ENCODE measurements around the gene OR4K13. TPM values are rescaled to one million over a fixed set of nuclear protein-coding genes. Genes with fewer than 3 reads are reported as not detected.

The OR4K13 gene
- total and polyA plus RNA-seq, 2 donors (not counting 3 experiments of a cell fraction or from before 2014, with no cell fraction given) = not detected

DNA sequence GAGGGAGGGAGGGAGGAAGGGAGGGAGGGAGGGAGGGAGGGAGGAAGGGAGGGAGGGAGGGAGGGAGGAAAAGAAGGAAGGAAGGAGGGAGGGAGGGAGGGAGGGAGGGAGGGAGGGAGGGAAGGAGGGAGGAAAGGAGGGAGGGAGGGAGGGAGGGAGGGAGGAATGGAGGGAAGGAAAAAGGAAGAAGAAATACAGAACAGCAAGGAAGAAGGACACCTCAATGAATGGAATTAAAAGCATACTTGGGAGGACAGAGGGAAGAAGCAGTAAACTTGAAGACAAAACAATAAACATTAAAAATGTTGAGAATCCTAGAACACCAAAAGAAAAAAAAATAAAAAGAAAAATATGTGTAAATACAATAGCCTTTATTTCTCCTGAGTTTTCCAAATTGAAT is 27.7 kb downstream of the OR4K13 start:
- Histone ChIP-seq H3K4me3 (replicated peaks in 1 of 3; ENCODE audit: insufficient read depth in 1 of 3, low read depth in 1 of 3, low read length in 3 of 3) (no peak overlapping the region), H3K4me1 (ENCODE audit: control insufficient read depth, extremely low read depth, insufficient read depth, low read length) (no peaks in the 10 kb centered on the region), H3K9me1 (replicated peaks; ENCODE audit: control insufficient read depth, extremely low read depth, insufficient read depth, low read length) (no peaks in the 10 kb centered on the region), H4K20me1 (replicated peaks; ENCODE audit: control insufficient read depth, extremely low read depth, insufficient read depth, low read length) (no peaks in the 10 kb centered on the region), H2AFZ (ENCODE audit: low read depth, low read length) (no peak overlapping the region), H3K79me2 (ENCODE audit: control insufficient read depth, insufficient read depth, low read length) (no peaks in the 10 kb centered on the region), H3K4me2 (ENCODE audit: insufficient read depth, low read length) (no peak overlapping the region), H3K9me3 (replicated peaks; ENCODE audit: control insufficient read depth, insufficient read depth, low read length) (peaks cover 1% of the 10 kb centered on the region), H3K27ac (ENCODE audit: insufficient read depth, low read depth, low read length) (no peak overlapping the region), H3K9ac (replicated peaks; ENCODE audit: extremely low read depth, insufficient read depth, low read length) (no peak overlapping the region), H3K27me3 (ENCODE audit: control insufficient read depth in 2 of 2, insufficient read depth in 2 of 2, low read length in 2 of 2) (no peaks in the 10 kb centered on the region), H3K36me3 (ENCODE audit: control insufficient read depth in 2 of 2, extremely low read depth in 1 of 2, insufficient read depth in 2 of 2, low read length in 2 of 2) (no peaks in the 10 kb centered on the region)
- FAIRE-seq = no peak
- dilution Hi-C loops (cut with MboI; ENCODE audit: extremely low pct_ligation_motif_present, low sequenced_read_pairs) = no loop called here
- intact Hi-C loops (cut with micrococcal nuclease) = no loop called here
- POLR2A ChIA-PET = no interaction called here
- CTCF ChIA-PET = no interaction called here
- no TSS peak for BruUV-seq (replicated peaks)
- no peak for DNase-seq (ENCODE audit: low read depth, low spot score)
- no peak for TF ChIP-seq POLR2AphosphoS5 (IDR thresholded peaks at IDR 0.05; ENCODE audit: insufficient read depth, low read depth, low read length)
- no peak for TF ChIP-seq EZH2 (IDR thresholded peaks at IDR 0.05; ENCODE audit: borderline replicate concordance, low read depth, low read length, severe bottlenecking)
- no peak for TF ChIP-seq MYC (IDR thresholded peaks at IDR 0.05; ENCODE audit: low read depth, low read length)
- no peak for TF ChIP-seq FOS (IDR thresholded peaks at IDR 0.05; ENCODE audit: borderline replicate concordance, insufficient read depth, low read length)
- TF ChIP-seq JUN (IDR thresholded peaks at IDR 0.05; ENCODE audit: borderline replicate concordance, insufficient read depth, insufficient read length, low read depth) = no peak

DNA sequence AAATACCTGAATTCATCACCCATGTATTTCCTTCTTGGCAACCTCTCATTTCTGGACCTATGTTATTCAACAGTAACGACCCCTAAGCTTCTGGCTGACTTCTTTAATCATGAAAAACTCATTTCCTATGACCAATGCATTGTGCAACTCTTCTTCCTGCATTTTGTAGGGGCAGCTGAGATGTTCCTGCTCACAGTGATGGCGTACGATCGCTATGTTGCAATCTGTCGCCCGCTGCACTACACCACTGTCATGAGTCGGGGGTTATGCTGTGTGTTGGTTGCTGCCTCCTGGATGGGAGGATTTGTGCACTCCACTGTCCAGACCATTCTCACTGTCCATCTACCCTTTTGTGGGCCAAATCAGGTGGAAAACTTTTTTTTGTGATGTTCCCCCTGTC is 33.5 kb downstream of the OR4K13 start:
- H2AFZ ChIP-seq (ENCODE audit: low read depth, low read length) = no peak overlapping the region
- FAIRE-seq (no peak), DNase-seq (ENCODE audit: low read depth, low spot score) (no peak)
- H3K27ac ChIP-seq (ENCODE audit: insufficient read depth, low read depth, low read length) = no peak overlapping the region
- no peak overlapping the region for H3K4me3 ChIP-seq (replicated peaks in 1 of 3; ENCODE audit: insufficient read depth in 1 of 3, low read depth in 1 of 3, low read length in 3 of 3)
- H3K9me3 ChIP-seq (replicated peaks; ENCODE audit: control insufficient read depth, insufficient read depth, low read length) = peaks cover 5% of the 10 kb centered on the region
- ChIA-PET POLR2A (no interaction called here), CTCF (no interaction called here)
- intact Hi-C loops (cut with micrococcal nuclease) (no loop called here), dilution Hi-C loops (cut with MboI; ENCODE audit: extremely low pct_ligation_motif_present, low sequenced_read_pairs) (no loop called here)
- no peak overlapping the region for H3K9ac ChIP-seq (replicated peaks; ENCODE audit: extremely low read depth, insufficient read depth, low read length)
- H3K27me3 ChIP-seq (ENCODE audit: control insufficient read depth in 2 of 2, insufficient read depth in 2 of 2, low read length in 2 of 2) = no peaks in the 10 kb centered on the region
- H3K36me3 ChIP-seq (ENCODE audit: control insufficient read depth in 2 of 2, extremely low read depth in 1 of 2, insufficient read depth in 2 of 2, low read length in 2 of 2) = no peaks in the 10 kb centered on the region
- no peak for TF ChIP-seq POLR2A (IDR thresholded peaks at IDR 0.05; ENCODE audit: low read depth, low read length)
- TF ChIP-seq JUN (IDR thresholded peaks at IDR 0.05; ENCODE audit: borderline replicate concordance, insufficient read depth, insufficient read length, low read depth) = no peak
- TF ChIP-seq MYC (IDR thresholded peaks at IDR 0.05; ENCODE audit: low read depth, low read length) = no peak
- no peak for TF ChIP-seq POLR2AphosphoS5 (IDR thresholded peaks at IDR 0.05; ENCODE audit: insufficient read depth, low read depth, low read length)
- TF ChIP-seq FOS (IDR thresholded peaks at IDR 0.05; ENCODE audit: borderline replicate concordance, insufficient read depth, low read length) = no peak
- TF ChIP-seq, protein P1, sequence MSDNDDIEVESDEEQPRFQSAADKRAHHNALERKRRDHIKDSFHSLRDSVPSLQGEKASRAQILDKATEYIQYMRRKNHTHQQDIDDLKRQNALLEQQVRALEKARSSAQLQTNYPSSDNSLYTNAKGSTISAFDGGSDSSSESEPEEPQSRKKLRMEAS (IDR thresholded peaks at IDR 0.05; ENCODE audit: insufficient read depth, insufficient read length) = no peak
- TF ChIP-seq, protein P2, sequence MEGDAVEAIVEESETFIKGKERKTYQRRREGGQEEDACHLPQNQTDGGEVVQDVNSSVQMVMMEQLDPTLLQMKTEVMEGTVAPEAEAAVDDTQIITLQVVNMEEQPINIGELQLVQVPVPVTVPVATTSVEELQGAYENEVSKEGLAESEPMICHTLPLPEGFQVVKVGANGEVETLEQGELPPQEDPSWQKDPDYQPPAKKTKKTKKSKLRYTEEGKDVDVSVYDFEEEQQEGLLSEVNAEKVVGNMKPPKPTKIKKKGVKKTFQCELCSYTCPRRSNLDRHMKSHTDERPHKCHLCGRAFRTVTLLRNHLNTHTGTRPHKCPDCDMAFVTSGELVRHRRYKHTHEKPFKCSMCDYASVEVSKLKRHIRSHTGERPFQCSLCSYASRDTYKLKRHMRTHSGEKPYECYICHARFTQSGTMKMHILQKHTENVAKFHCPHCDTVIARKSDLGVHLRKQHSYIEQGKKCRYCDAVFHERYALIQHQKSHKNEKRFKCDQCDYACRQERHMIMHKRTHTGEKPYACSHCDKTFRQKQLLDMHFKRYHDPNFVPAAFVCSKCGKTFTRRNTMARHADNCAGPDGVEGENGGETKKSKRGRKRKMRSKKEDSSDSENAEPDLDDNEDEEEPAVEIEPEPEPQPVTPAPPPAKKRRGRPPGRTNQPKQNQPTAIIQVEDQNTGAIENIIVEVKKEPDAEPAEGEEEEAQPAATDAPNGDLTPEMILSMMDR (IDR thresholded peaks at IDR 0.05; ENCODE audit: extremely low read depth in 1 of 2, insufficient read depth in 1 of 2, low read depth in 1 of 2, low read length in 2 of 2) = no peak
- no peak for TF ChIP-seq EZH2 (IDR thresholded peaks at IDR 0.05; ENCODE audit: borderline replicate concordance, low read depth, low read length, severe bottlenecking)
- TF ChIP-seq GATA2 (IDR thresholded peaks at IDR 0.05; ENCODE audit: insufficient read depth, insufficient read length, low read depth, low read length) = no peak
- no peaks in the 10 kb centered on the region for H3K4me1 ChIP-seq (ENCODE audit: control insufficient read depth, extremely low read depth, insufficient read depth, low read length)
- no TSS peak for BruUV-seq (replicated peaks)
- no peaks in the 10 kb centered on the region for H3K79me2 ChIP-seq (ENCODE audit: control insufficient read depth, insufficient read depth, low read length)
- H3K9me1 ChIP-seq (replicated peaks; ENCODE audit: control insufficient read depth, extremely low read depth, insufficient read depth, low read length) = no peaks in the 10 kb centered on the region
- no peak overlapping the region for H3K4me2 ChIP-seq (ENCODE audit: insufficient read depth, low read length)
- H4K20me1 ChIP-seq (replicated peaks; ENCODE audit: control insufficient read depth, extremely low read depth, insufficient read depth, low read length) = no peaks in the 10 kb centered on the region
